Measurements from ENCODE around the gene CAV1. TPM values are rescaled to one million over a fixed set of nuclear protein-coding genes. Genes with fewer than 3 reads are reported as not detected.

CAV1 gene
- total RNA-seq, 1 experiment from 2014 or later, result 4.9 TPM

DNA sequence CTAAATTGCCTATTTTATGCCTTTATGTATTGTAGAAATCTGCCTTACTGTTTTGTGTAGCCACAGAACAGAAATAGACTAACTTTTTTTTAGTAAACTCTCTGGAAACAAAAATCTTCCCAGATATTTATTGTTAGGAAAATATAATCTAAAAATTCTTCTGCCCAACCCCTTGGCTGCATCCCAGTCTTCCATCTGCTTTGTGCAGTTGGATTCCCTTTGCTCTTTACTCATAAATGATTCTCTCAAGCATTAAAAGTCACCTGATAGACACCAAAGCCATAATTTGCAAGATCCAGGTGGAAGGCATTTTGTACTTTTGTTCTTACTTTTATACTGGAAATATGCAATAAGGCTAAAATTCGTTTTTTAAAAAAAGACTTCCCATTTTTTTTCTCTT lies 31.4 kb upstream of the CAV1 start:
- intact Hi-C loops (cut with micrococcal nuclease; ENCODE audit: unreplicated experiment), result no loop called here
- no peaks in the 10 kb centered on the region for H3K36me3 Mint-ChIP-seq (ENCODE audit: insufficient read depth, unreplicated experiment)
- TF ChIP-seq, protein P1, sequence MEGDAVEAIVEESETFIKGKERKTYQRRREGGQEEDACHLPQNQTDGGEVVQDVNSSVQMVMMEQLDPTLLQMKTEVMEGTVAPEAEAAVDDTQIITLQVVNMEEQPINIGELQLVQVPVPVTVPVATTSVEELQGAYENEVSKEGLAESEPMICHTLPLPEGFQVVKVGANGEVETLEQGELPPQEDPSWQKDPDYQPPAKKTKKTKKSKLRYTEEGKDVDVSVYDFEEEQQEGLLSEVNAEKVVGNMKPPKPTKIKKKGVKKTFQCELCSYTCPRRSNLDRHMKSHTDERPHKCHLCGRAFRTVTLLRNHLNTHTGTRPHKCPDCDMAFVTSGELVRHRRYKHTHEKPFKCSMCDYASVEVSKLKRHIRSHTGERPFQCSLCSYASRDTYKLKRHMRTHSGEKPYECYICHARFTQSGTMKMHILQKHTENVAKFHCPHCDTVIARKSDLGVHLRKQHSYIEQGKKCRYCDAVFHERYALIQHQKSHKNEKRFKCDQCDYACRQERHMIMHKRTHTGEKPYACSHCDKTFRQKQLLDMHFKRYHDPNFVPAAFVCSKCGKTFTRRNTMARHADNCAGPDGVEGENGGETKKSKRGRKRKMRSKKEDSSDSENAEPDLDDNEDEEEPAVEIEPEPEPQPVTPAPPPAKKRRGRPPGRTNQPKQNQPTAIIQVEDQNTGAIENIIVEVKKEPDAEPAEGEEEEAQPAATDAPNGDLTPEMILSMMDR (IDR thresholded peaks at IDR 0.05; ENCODE audit: insufficient read depth in 1 of 2, low read depth in 1 of 2, low read length in 1 of 2, severe bottlenecking in 1 of 2, unreplicated experiment in 1 of 2), result no peak
- H3K4me1 Mint-ChIP-seq (ENCODE audit: low read depth, unreplicated experiment), result peaks cover 6% of the 10 kb centered on the region
- Histone ChIP-seq H3K9me3 (no peaks in the 10 kb centered on the region), H3K36me3 (ENCODE audit: control insufficient read depth, insufficient read depth, low read length) (no peaks in the 10 kb centered on the region), H3K4me3 (ENCODE audit: low read depth, low read length) (no peak overlapping the region), H3K27me3 (replicated peaks; ENCODE audit: control insufficient read depth, insufficient read depth, low read length) (no peaks in the 10 kb centered on the region), H3K4me1 (no peaks in the 10 kb centered on the region)
- peaks cover 3% of the 10 kb centered on the region for H3K27me3 Mint-ChIP-seq (ENCODE audit: insufficient read depth, unreplicated experiment)
- H3K9me3 Mint-ChIP-seq (ENCODE audit: unreplicated experiment), result no peaks in the 10 kb centered on the region
- DNase-seq, result no peak
- BruUV-seq (replicated peaks), result no TSS peak
- POLR2A ChIA-PET, result no interaction called here
- CTCF ChIA-PET, result no interaction called here
- no peak overlapping the region for H3K4me3 Mint-ChIP-seq (ENCODE audit: unreplicated experiment)
- no peak overlapping the region for H3K27ac Mint-ChIP-seq (ENCODE audit: unreplicated experiment)

DNA sequence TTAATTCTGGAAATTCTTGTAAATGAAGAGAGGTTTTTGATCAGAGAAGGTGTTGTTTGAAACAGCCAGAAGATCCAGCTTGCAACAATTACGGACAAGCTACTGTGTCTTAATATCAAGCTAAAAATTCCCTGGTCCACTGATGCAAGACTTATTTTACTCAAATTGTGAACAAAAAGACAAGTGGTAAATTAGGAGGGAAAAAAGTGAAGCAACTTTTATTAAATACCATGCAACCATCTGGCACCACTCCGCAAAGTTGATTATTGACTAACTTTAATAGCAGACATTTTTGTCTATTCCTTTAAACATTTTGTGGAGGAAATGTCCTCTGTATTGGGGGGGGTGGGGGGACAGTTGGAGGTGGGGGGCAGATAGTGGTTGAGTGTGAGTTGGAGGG lies 30.4 kb upstream of the CAV1 start:
- Histone ChIP-seq H3K9me3 (no peaks in the 10 kb centered on the region), H3K36me3 (ENCODE audit: control insufficient read depth, insufficient read depth, low read length) (no peaks in the 10 kb centered on the region), H3K27me3 (replicated peaks; ENCODE audit: control insufficient read depth, insufficient read depth, low read length) (no peaks in the 10 kb centered on the region), H3K4me1 (peaks cover 4% of the 10 kb centered on the region; the same call in 1 of the 2 replicates), H3K4me3 (ENCODE audit: low read depth, low read length) (no peak overlapping the region)
- H3K27ac Mint-ChIP-seq (ENCODE audit: unreplicated experiment), result no peak overlapping the region
- no peak overlapping the region for H3K4me3 Mint-ChIP-seq (ENCODE audit: unreplicated experiment)
- TF ChIP-seq, protein P1 (IDR thresholded peaks at IDR 0.05; ENCODE audit: insufficient read depth in 1 of 2, low read depth in 1 of 2, low read length in 1 of 2, severe bottlenecking in 1 of 2, unreplicated experiment in 1 of 2), result no peak
- DNase-seq, result no peak
- ChIA-PET POLR2A (no interaction called here), CTCF (no interaction called here)
- H3K36me3 Mint-ChIP-seq (ENCODE audit: insufficient read depth, unreplicated experiment), result no peaks in the 10 kb centered on the region
- intact Hi-C loops (cut with micrococcal nuclease; ENCODE audit: unreplicated experiment), result no loop called here
- no TSS peak for BruUV-seq (replicated peaks)
- no peaks in the 10 kb centered on the region for H3K9me3 Mint-ChIP-seq (ENCODE audit: unreplicated experiment)
- peaks cover 6% of the 10 kb centered on the region for H3K4me1 Mint-ChIP-seq (ENCODE audit: low read depth, unreplicated experiment)
- peaks cover 3% of the 10 kb centered on the region for H3K27me3 Mint-ChIP-seq (ENCODE audit: insufficient read depth, unreplicated experiment)

DNA sequence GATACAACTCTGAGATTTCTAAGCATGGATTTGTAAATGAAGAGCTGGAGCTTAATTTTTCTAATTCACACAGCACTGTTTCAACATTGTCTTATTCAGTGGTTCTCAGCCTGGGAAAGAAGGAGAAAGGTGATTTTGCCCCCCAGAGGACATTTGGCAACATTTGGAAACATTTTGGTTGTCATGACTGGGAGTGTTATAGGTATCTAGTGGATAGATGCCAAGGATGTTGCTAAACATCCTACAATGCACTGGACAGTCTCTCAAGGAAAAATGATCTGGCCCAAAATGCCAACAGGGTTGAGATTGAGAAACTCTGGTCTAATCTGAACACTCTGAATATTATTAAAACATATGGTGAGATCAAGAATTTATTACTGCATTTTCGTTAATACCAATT lies 29.1 kb upstream of the CAV1 start:
- Histone ChIP-seq H3K4me3 (ENCODE audit: low read depth, low read length) (no peak overlapping the region), H3K36me3 (ENCODE audit: control insufficient read depth, insufficient read depth, low read length) (no peaks in the 10 kb centered on the region), H3K27me3 (replicated peaks; ENCODE audit: control insufficient read depth, insufficient read depth, low read length) (no peaks in the 10 kb centered on the region), H3K9me3 (no peaks in the 10 kb centered on the region), H3K4me1 (peaks cover 5% of the 10 kb centered on the region)
- TF ChIP-seq, protein P1 (IDR thresholded peaks at IDR 0.05; ENCODE audit: insufficient read depth in 1 of 2, low read depth in 1 of 2, low read length in 1 of 2, severe bottlenecking in 1 of 2, unreplicated experiment in 1 of 2), result no peak
- intact Hi-C loops (cut with micrococcal nuclease; ENCODE audit: unreplicated experiment), result no loop called here
- Mint-ChIP-seq H3K9me3 (ENCODE audit: unreplicated experiment) (no peaks in the 10 kb centered on the region), H3K36me3 (ENCODE audit: insufficient read depth, unreplicated experiment) (no peaks in the 10 kb centered on the region), H3K4me1 (ENCODE audit: low read depth, unreplicated experiment) (peaks cover 12% of the 10 kb centered on the region), H3K27me3 (ENCODE audit: insufficient read depth, unreplicated experiment) (peaks cover 3% of the 10 kb centered on the region), H3K27ac (ENCODE audit: unreplicated experiment) (no peak overlapping the region), H3K4me3 (ENCODE audit: unreplicated experiment) (no peak overlapping the region)
- DNase-seq, result no peak
- POLR2A ChIA-PET, result no interaction called here
- CTCF ChIA-PET, result no interaction called here
- BruUV-seq (replicated peaks), result no TSS peak
